SK-N-SH treated with all-trans-retinoic acid at 6 μM for 48 hours (cell line): ENCODE data around the gene DPP10.

Experiments
- ATAC-seq: fragments of 200-7000 bp; cut with Tn5 transposase; 3 replicates; pipeline ENCODE4 v1.9.1; 2020; ENCODE audit warnings: mild to moderate bottlenecking, moderate library complexity
- ARNTL ChIP-seq: fragments of 450-650 bp; formaldehyde crosslinking; IDR thresholded peaks from 2 replicates; pipeline ENCODE4 v1.5.0; 2020; ENCODE audit warnings: low read depth, mild to moderate bottlenecking, moderate library complexity, borderline replicate concordance
- BACH2 ChIP-seq: fragments of 250-450 bp; sonication (Bioruptor Pico); IDR thresholded peaks from 2 replicates; pipeline ENCODE4 v1.9.0; 2021; ENCODE audit warnings: mild to moderate bottlenecking, borderline replicate concordance
- GLIS3 ChIP-seq: fragments of 250-450 bp; sonication (Bioruptor Pico); IDR thresholded peaks from 2 replicates; pipeline ENCODE4 v1.5.0; 2020; ENCODE audit warnings: mild to moderate bottlenecking, moderate library complexity
- OSR1 ChIP-seq: fragments of 250-450 bp; sonication (Bioruptor Pico); IDR thresholded peaks from 2 replicates; pipeline ENCODE4 v1.8.0; 2022; ENCODE audit warnings: moderate library complexity, mild to moderate bottlenecking, inconsistent platforms
- PATZ1 ChIP-seq: fragments of 250-450 bp; sonication (Bioruptor Pico); IDR thresholded peaks from 2 replicates; pipeline ENCODE4 v1.8.0; 2020; ENCODE audit warnings: mild to moderate bottlenecking, moderate library complexity, borderline replicate concordance
- POU6F1 ChIP-seq: fragments of 250-450 bp; sonication (Bioruptor Pico); IDR thresholded peaks from 2 replicates; pipeline ENCODE4 v1.8.0; 2021; ENCODE audit warnings: low read depth, mild to moderate bottlenecking, moderate library complexity, borderline replicate concordance
- PPARA ChIP-seq: fragments of 250-450 bp; sonication (Bioruptor Pico); IDR thresholded peaks from 2 replicates; pipeline ENCODE4 v1.5.0; 2020; ENCODE audit warnings: mild to moderate bottlenecking, borderline replicate concordance
- RARB ChIP-seq: fragments of 250-450 bp; sonication (Bioruptor Pico); IDR thresholded peaks from 2 replicates; pipeline ENCODE4 v1.8.0; 2021; ENCODE audit warnings: mild to moderate bottlenecking, moderate library complexity
- SNAI2 ChIP-seq: fragments of 250-450 bp; sonication (Bioruptor Pico); IDR thresholded peaks from 2 replicates; pipeline ENCODE4 v1.5.0; 2020; ENCODE audit warnings: mild to moderate bottlenecking, moderate library complexity
- TCF4 ChIP-seq: fragments of 250-450 bp; sonication (Bioruptor Pico); IDR thresholded peaks from 2 replicates; pipeline ENCODE4 v1.8.0; 2021; ENCODE audit warnings: mild to moderate bottlenecking, moderate library complexity, borderline replicate concordance
- TOX ChIP-seq: fragments of 250-450 bp; sonication (Bioruptor Pico); IDR thresholded peaks from 2 replicates; pipeline ENCODE4 v1.8.0; 2021; ENCODE audit warnings: mild to moderate bottlenecking, moderate library complexity, borderline replicate concordance
- TSHZ2 ChIP-seq: fragments of 250-450 bp; sonication (Bioruptor Pico); IDR thresholded peaks from 2 replicates; pipeline ENCODE4 v1.5.0; 2020; ENCODE audit warnings: mild to moderate bottlenecking, moderate library complexity
- ZC3H10 ChIP-seq: fragments of 250-450 bp; sonication (Bioruptor Pico); IDR thresholded peaks from 2 replicates; pipeline ENCODE4 v1.5.1; 2021; ENCODE audit warnings: mild to moderate bottlenecking, moderate library complexity
- ZFP3 ChIP-seq: fragments of 250-450 bp; sonication (Bioruptor Pico); IDR thresholded peaks from 2 replicates; pipeline ENCODE4 v1.5.0; 2020; ENCODE audit warnings: mild to moderate bottlenecking, moderate library complexity
- ZFP30 ChIP-seq: fragments of 450-650 bp; formaldehyde crosslinking; IDR thresholded peaks from 2 replicates; pipeline ENCODE4 v1.5.0; 2022; ENCODE audit warnings: mild to moderate bottlenecking, moderate library complexity
- ZNF565 ChIP-seq: fragments of 450-650 bp; formaldehyde crosslinking; conservative IDR thresholded peaks from 2 replicates; pipeline ENCODE4 v1.5.0; 2020; ENCODE audit warnings: low read depth, mild to moderate bottlenecking, moderate library complexity
- ZNF8 ChIP-seq: fragments of 450-650 bp; formaldehyde crosslinking; IDR thresholded peaks from 2 replicates; pipeline ENCODE4 v1.5.0; 2020; ENCODE audit warnings: mild to moderate bottlenecking, moderate library complexity
- TF ChIP-seq, protein P1 (sequence below): fragments of 250-450 bp; sonication (Bioruptor Pico); IDR thresholded peaks from 2 replicates; pipeline ENCODE4 v1.5.1; 2020; ENCODE audit warnings: low read depth, mild to moderate bottlenecking, moderate library complexity
- TF ChIP-seq, protein P2 (sequence below): fragments of 250-450 bp; sonication (Bioruptor Pico); IDR thresholded peaks from 2 replicates; pipeline ENCODE4 v1.5.1; 2021; ENCODE audit warnings: mild to moderate bottlenecking, moderate library complexity

Gene DPP10

GRCh38 chr2:114699423-114699944 lies 257.0 kb downstream of the DPP10 start:
- ATAC-seq = no peak
- TF ChIP-seq ZNF565 (CRISPR knock-in tag) (no peak), PPARA (no peak), ZFP3 (CRISPR knock-in tag) (no peak), TSHZ2 (CRISPR knock-in tag) (no peak), TOX (CRISPR knock-in tag) (no peak), PATZ1 (CRISPR knock-in tag) (no peak), TCF4 (no peak), BACH2 (CRISPR knock-in tag) (no peak), ZNF8 (CRISPR knock-in tag) (no peak), OSR1 (no peak), ARNTL (CRISPR knock-in tag) (no peak)
- TF ChIP-seq, protein P1, sequence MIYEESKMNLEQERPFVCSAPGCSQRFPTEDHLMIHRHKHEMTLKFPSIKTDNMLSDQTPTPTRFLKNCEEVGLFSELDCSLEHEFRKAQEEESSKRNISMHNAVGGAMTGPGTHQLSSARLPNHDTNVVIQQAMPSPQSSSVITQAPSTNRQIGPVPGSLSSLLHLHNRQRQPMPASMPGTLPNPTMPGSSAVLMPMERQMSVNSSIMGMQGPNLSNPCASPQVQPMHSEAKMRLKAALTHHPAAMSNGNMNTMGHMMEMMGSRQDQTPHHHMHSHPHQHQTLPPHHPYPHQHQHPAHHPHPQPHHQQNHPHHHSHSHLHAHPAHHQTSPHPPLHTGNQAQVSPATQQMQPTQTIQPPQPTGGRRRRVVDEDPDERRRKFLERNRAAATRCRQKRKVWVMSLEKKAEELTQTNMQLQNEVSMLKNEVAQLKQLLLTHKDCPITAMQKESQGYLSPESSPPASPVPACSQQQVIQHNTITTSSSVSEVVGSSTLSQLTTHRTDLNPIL = no peak

DNA sequence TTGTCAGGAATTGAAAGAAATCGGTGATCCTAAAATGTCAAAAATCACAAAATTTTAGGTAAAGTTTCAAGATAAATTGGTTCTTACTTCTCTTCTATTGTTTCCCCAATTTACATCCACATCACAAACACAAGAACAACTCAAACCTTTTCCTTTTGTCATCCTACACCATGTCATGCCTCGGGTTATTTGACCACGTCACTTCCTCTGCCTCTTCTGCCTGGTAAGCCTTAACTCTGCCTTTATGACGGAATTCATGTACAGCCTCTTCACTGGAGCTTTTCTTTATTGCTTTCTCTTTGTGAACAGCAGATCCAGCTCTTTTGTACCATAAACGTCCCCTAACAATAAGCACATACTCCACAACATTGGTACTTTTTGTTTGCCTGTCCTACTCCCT lies 258.0 kb downstream of the DPP10 start:
- TF ChIP-seq BACH2 (CRISPR knock-in tag) = no peak
- no peak for TF ChIP-seq RARB (CRISPR knock-in tag)
- no peak for TF ChIP-seq PATZ1 (CRISPR knock-in tag)
- no peak for TF ChIP-seq ZNF565 (CRISPR knock-in tag)
- no peak for TF ChIP-seq SNAI2 (CRISPR knock-in tag)
- TF ChIP-seq ZC3H10 (CRISPR knock-in tag) = no peak
- TF ChIP-seq, protein P2, sequence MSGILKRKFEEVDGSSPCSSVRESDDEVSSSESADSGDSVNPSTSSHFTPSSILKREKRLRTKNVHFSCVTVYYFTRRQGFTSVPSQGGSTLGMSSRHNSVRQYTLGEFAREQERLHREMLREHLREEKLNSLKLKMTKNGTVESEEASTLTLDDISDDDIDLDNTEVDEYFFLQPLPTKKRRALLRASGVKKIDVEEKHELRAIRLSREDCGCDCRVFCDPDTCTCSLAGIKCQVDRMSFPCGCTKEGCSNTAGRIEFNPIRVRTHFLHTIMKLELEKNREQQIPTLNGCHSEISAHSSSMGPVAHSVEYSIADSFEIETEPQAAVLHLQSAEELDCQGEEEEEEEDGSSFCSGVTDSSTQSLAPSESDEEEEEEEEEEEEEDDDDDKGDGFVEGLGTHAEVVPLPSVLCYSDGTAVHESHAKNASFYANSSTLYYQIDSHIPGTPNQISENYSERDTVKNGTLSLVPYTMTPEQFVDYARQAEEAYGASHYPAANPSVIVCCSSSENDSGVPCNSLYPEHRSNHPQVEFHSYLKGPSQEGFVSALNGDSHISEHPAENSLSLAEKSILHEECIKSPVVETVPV (CRISPR knock-in tag) = no peak
- no peak for TF ChIP-seq POU6F1 (CRISPR knock-in tag)
- no peak for TF ChIP-seq ZFP30 (CRISPR knock-in tag)
- no peak for TF ChIP-seq ZFP3 (CRISPR knock-in tag)
- no peak for TF ChIP-seq ZNF8 (CRISPR knock-in tag)
- no peak for TF ChIP-seq TOX (CRISPR knock-in tag)
- TF ChIP-seq GLIS3 (CRISPR knock-in tag) = no peak
- TF ChIP-seq, protein P1 = no peak
- TF ChIP-seq PPARA = no peak
- no peak for TF ChIP-seq TCF4
- ATAC-seq = no peak
